Thyroid gland (tissue), 4 donors: ENCODE measurements around the gene LRRC4C.

Experiments
- CTCF ChIP-seq, 6 experiments: fragments of 200-600 bp in 3 of 6; fragments of 450-650 bp in 3 of 6; sonication (generic) in 3 of 6; IDR thresholded peaks; one replicate each; pipeline ENCODE4 v1.5.1; 2016 to 2019; ENCODE audit warnings: antibody characterized with exemption in 6 of 6, mild to moderate bottlenecking in 2 of 6, inconsistent platforms in 1 of 6, moderate library complexity in 1 of 6
- POLR2A ChIP-seq, 2 donors: fragments of 450-650 bp; IDR thresholded peaks; one replicate each; pipeline ENCODE4 v1.6.1; 2017; ENCODE audit warnings: antibody characterized with exemption in 2 of 2, mild to moderate bottlenecking in 2 of 2, moderate library complexity in 1 of 2

DNA sequence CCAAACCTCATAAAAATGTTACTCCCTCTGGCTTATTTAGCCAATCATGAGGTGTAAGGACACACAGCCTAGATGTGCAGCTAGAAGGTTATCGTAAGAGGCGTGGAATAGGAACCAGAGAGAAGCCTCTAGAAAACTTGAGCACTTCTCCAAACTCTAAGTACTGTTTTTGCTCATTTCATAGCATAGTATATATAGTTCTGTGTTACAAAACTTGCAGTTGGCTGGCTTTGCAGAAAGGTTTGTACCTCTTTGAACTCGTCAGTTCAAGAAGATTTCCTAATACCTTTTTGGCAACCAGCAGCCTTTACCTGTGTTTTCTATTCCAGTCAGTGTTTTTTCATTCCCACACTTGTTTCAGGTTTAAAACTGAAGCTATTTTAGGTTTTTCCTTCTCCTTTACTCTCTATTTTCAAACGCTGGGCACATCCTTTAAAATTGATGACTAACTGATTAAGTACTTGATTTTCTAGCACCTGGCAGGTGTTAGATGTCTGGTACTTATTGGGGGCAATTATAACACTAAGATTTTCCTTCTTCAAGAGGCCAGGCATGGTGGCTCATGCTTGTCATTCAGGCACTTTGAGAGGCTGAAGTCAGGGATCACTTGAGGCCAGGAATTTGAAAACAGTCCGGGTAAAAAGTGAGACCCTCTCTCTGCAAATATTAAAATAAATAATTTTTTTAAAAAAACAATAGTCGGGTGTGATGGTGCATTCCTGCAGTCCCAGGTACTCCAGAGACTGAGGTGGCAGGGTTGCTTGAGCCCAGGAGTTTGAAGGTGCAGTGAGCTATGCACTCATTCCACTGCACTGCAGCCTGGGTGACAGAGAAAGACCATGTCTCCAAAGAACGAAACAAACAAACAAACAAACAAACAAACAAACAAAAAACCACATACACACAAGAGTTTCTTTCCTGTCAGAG lies 125.2 kb downstream of the LRRC4C start:
- no peak for TF ChIP-seq POLR2A (IDR thresholded peaks at IDR 0.05)
- TF ChIP-seq CTCF (IDR thresholded peaks at IDR 0.05), result no peak
